GM18868 (cell line): Measurements from ENCODE around the gene SERP2.

Source experiments
- ATAC-seq: cut with Tn5 transposase; IDR thresholded peaks from one replicate; pipeline ENCODE4 v1.9.1; 2021; ENCODE audit warnings: mild to moderate bottlenecking, moderate library complexity; ENCODE audit not compliant: unreplicated experiment

SERP2 gene

GRCh38 chr13:44354884-44355283 is 18.7 kb upstream of the SERP2 start:
- no peak for ATAC-seq

DNA sequence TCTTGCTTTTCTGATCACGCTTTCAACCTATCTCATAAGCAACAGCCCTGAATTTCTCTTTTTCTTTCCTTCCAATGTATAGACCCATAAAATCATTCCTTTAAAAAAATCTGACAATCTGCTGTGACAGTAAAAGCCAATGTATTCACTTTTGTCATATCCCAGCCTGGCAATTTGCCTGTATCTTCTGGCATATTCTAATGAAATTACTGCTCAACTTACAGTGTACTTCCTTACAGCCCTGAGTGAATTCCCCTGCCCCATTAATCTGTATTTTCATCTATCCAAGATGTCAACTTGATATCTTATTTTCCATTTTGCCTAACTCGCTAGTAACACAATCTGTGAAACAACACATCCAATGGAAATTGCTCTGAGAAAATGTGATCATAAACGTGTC is 18.0 kb upstream of the SERP2 start:
- no peak for ATAC-seq

- ATAC-seq = no peak
Observed at GRCh38 chr13:44359983-44360375, 13.6 kb upstream of the SERP2 start.

DNA sequence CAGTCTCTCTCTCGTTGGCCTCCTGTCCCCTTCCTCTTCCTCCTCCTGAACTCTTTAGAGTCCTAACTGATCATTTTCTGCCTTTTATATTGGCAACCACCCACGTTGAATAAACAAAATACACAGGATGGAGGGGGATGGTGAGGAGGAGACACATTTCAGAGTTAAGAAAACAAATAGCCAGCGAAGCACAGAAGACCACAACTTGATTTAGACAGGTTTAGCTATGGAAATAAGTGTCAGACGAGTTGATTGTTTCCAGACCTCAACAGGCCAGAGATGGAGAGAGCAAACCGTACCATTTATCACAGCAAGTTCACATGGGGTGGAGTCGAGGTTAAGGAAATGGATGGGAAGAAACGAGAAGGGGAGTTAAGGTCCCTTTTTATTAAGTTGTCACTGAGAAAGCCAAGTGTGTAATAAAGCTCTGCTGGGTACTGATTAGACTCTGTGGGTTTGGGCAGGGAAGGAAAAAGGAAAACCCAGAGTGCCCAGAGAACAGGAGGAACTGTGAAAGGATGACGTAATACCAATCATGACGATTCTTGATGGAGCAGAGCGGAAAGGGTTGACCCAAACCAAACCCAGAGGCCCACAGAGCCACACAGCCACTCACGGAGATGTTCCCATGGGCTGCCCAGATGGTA is 11.1 kb upstream of the SERP2 start:
- no peak for ATAC-seq

GRCh38 chr13:44363631-44364344 is 9.8 kb upstream of the SERP2 start:
- no peak for ATAC-seq

- ATAC-seq = no peak
Observed at GRCh38 chr13:44364345-44365000, 9.2 kb upstream of the SERP2 start.

DNA sequence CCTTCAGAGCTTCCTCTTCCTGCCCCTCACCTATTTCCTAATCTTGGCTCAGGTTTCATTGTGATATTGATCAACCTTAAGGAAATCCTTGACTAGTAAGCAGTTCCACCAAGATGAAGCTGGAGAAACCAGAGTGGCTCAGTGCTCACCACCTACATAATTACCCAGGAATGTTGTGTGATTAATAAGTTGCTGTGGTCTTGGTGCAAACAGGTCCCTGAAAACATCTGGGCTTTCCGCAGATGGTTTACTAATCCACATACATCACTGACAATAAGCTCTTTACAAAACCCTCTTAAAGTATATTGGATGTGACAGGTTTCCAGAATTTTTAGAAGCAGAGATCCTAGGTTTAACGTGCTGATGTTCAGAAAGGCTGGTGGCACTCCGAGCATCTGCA is 8.6 kb upstream of the SERP2 start:
- ATAC-seq = no peak

- no peak for ATAC-seq
Observed at GRCh38 chr13:44365899-44366298, 7.7 kb upstream of the SERP2 start.

DNA sequence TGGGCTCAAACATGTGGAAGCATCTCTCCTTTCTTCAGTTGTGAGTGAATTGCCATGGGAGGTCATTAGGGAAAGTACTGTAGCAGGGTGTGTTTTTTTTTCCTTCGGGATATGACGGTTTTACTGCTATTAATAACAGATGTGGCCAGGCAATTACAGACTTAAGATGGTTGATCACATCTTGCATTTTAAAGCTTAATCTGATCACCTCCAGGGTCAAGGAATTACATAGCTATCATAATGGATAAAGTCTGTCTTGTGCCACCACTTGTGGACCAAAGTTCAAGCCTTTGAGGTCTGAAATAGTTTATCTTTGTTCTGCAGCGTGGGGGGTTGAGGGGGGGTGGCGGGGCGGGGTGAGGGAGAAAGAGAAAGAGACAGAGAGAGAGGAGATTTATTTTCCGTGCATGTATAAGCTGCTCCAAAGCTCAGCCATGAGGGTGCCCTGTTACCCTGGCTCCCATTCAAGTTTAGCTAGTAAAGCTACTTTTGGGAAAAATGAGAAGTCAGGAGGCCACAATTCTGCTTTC is 5.5 kb upstream of the SERP2 start:
- no peak for ATAC-seq

GRCh38 chr13:44368599-44369368 is 4.8 kb upstream of the SERP2 start:
- ATAC-seq = no peak

DNA sequence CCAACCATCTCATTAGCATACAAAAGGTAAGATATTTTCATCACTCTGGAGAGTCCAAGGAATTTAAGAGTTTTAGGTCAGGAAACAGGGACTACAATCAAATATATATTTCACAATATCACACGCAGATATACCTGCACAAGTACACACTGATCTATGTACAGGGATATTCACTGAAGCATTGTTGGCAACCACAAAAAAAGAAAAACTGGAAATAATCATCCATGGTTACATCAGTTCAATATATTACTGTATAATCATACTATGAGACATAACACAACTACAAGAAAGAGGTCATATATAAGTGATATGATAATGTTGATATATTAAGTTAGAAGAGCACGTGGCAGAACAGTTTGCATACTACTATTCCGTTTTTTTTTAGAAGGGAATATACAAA is 2.2 kb upstream of the SERP2 start:
- ATAC-seq = no peak

- no peak for ATAC-seq
Observed at GRCh38 chr13:44373247-44373600, 400 bp upstream of the SERP2 start.

- ATAC-seq = no peak
Observed at GRCh38 chr13:44374348-44374712, 706 bp downstream of the SERP2 start.

DNA sequence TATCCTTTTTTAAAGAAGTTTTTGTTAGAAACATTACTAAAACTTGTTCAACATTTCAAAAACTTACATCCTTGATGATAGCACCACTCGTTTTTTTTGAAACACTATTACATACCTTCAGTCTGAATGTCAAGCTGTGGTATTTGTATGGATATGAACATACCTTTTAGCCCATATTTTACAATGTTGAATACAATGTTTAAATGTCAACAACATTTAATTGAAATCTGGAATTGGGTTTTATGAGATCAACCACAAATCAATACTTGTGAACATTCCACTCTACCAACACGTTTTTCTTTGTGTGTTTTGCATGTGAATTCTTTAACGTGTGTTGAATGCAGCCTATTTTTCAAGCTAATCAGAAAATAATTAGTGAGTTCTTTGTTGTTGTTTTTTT is 4.7 kb downstream of the SERP2 start:
- ATAC-seq = no peak

GRCh38 chr13:44379885-44380284 is 6.3 kb downstream of the SERP2 start:
- no peak for ATAC-seq

- ATAC-seq = no peak
Observed at GRCh38 chr13:44380404-44381165, 7.0 kb downstream of the SERP2 start.

DNA sequence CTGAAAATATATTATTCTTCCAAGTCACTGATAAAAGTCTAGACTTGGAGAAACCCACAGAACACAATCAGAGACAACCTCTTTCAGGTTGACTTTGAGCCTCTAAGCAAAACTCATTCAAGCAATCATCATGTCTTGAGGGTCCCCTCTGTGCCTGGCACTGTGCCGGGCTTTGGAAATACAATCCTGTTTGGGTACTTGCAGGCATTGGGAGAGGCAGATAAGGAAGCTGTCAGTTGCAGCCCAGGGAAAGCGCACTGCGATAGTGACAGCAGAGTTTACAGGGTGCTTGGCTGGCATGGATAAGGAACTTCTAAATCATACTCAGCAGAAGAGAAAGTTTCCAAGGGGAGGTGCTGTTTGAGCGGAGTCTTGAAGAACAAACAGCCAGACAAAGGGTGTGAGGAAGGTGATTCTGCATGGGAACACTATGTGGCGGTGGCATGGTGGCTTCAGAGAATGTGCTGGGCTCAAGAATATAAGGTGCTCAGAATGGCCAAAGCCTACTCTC is 9.1 kb downstream of the SERP2 start:
- no peak for ATAC-seq

- no peak for ATAC-seq
Observed at GRCh38 chr13:44383945-44384344, 10.3 kb downstream of the SERP2 start.

DNA sequence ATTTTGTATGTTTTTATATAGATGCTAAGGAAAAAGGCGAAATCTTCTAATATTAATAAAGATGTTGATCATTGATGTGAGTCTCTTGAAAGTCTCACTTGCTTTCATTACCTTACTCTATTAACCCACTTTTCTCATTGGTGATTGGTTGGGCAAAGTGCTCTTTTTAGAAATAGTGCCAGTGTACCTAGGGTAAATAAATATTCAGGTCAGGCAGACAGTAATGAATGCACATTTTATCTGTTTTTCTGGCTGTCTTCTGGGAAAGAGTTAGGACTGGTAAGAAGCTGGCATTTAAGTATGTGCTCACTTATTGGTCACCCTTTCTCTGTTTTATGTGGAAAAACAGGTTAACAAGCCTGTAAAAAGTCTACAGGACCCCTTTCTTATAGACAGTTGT is 11.2 kb downstream of the SERP2 start:
- no peak for ATAC-seq

- no peak for ATAC-seq
Observed at GRCh38 chr13:44385401-44385800, 11.8 kb downstream of the SERP2 start.

GRCh38 chr13:44385847-44386246 is 12.2 kb downstream of the SERP2 start:
- no peak for ATAC-seq
